HK-2 (cell line): ENCODE data around the gene SIX1.

Experiments
- DNase-seq: peaks from one replicate; pipeline ENCODE4 v3.0.0-alpha.2; 2018; ENCODE audit not compliant: unreplicated experiment

SIX1 gene

DNA sequence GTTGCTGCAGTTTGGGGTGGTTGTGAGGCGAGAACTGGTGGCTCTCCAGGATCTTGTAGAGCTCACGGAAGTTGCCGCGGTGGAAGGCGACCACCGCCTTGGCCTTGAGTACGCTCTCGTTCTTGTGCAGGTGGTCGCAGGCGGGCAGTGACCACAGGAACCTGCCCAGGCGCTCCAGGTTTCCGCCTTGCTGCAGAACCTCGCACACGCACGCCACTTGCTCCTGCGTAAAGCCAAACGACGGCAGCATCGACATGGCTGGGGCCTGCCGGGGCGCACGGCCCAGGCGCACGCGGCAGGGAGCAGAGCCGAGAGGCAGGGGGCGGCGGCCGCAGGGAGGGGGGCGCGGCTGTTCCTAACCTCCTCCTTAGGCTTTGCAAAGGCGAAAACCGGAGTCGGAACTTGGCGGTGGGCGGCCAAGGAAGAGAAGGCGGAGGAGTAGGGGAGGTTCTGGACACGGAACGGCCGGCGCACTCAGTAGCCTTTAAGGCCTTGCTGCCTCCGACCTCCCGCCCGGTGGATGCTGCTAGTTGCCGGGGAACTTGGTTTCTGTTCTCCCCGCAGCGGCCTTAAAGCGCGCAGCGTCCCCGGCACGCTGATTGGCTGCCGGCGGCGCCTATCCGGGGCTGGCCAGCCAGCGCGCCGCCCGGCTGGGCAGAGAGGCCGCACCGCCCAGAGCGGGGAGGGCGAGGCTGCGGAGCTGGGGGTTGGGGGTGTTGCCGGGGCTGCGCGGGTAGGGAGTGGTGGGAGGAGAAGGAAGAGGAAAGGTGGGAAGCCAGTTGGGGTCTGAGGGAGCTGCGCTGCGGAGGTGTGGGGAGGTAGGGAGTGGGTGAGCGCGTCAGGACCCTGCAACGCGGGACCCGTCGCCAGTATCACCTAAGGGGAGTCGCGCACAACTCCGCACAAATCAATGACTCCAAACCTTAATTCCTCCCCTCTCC is at the start of gene SIX1:
Gene SIX1 (minus strand): TSS at position 544 of the 941 bp plus-strand sequence. CDS start 288 bp downstream, at position 256.
- peak; percentile 86 for DNase-seq

DNA sequence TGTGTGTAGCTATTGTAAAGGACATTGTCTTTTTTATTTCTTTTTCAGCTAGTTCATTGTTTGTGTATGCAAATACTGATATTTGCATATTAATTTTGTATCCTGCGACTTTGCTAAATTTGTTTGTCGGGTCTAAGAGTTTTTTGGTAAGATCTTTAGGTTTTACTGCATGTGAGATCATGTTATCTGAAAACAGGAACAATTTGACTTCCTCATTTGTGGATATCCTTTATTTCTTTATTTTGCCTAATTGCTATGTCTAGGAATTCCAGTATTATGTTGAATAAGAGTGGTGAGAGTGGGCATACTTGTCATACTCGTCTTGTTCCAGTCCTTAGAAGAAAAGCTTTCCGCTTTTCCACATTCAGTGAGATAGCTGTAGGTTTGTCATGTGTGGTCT is 46.0 kb upstream of the SIX1 start:
- DNase-seq = no peak

DNA sequence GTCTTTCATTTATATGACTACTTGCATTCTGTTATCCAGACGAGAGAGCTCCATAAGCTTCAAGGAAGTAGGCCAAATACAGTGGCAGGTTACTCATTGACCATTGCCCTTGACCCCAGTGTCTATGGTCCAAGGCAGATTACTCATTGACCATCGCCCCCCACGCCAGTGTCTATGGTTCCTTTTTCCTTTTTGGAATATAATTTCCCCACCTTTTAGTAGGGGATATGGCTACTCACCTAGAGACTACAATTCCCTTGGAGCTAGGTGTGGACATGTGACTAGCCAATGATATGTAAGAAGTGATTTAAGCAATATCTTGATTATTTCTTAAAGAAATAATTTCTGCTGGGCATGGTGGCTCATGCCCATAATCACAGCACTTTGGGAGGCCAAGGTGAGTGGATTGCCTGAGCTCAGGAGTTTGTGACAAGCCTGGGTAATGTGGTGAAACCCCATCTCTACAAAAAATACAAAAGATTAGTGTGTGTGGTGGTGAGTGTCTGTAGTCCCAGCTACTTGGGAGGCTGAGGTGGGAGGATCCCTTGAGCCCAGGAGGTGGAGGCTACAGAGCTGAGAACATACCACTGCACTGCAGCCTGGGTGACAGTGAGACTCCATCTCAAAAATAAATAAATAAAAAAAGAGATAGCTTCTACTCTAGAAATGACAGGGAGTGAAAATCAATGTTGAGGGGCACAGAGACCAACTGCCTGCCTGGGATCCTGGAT is 42.3 kb upstream of the SIX1 start:
- DNase-seq = no peak

DNA sequence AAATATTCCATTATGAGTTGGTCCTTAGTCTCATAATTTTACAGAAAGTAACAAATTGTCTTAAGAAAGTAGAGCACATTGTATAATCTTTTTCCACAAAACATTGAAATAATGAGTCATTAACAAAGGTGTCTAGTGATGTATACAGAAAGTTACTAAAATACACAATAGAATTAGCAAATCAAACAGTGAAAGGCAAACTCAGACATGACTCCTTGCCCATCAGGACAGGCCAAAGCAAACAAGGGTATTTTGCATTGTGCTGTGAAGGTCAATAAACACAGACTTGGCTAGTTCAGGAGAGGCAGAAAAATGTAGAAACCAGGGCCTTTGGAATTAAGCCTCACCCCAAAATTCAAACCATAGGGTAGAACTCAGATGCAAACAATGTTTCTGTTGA is 37.6 kb upstream of the SIX1 start:
- DNase-seq = no peak

DNA sequence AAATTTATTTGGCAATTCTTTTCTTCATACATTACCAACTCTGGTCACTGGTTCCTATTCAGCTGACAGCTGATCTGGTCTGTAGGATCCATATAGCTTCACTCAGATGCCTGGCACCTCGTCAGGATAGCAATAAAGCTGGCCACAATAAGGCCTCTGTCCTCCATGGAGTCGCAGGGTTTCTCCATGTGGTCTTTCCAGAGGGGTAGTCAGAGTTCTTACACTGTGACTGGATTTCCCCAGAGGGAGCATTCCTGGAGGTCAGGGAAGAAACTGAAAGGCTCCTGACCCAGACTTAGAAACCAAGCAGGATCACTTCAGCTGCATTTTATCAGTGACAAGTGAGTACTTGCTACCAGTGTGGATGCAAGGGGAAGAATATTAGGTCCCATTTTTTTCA is 34.9 kb upstream of the SIX1 start:
- DNase-seq = no peak

DNA sequence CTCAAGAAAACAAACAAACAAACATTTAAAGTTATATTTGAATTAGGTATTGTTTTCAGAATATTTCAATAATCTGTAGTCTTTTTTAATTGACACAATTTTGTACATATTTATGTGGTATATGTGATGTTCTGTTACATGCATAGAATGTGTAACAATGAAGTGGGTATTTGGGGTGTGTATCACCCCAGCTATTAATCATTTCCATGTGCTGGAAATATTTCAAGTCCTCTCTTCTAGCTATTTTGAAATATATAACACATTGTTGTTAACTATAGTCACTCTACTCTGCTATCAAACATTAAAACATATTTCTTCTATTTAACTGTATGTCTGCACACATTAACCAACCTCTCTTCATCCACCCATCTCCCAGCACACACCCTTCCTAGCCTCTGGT is 32.0 kb upstream of the SIX1 start:
- DNase-seq = no peak

DNA sequence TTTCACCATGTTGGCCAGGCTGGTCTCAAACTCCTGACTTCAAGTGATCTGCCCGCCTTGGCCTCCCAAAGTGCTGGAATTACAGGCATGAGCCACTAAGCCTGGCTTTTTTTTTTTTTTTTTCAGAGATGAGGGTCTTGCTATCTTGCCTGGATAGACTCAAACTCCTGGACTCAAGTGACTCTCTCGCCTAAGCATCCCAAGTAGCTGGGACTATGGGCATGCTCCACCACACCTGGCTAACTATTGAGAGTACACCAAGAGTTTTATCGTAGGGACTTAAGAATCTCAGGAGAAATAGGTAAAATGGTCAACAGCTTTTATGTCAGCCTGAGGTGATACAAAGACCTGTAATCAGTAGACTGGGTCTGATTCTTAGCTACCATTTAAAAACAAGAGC is 31.2 kb upstream of the SIX1 start:
- DNase-seq = no peak

DNA sequence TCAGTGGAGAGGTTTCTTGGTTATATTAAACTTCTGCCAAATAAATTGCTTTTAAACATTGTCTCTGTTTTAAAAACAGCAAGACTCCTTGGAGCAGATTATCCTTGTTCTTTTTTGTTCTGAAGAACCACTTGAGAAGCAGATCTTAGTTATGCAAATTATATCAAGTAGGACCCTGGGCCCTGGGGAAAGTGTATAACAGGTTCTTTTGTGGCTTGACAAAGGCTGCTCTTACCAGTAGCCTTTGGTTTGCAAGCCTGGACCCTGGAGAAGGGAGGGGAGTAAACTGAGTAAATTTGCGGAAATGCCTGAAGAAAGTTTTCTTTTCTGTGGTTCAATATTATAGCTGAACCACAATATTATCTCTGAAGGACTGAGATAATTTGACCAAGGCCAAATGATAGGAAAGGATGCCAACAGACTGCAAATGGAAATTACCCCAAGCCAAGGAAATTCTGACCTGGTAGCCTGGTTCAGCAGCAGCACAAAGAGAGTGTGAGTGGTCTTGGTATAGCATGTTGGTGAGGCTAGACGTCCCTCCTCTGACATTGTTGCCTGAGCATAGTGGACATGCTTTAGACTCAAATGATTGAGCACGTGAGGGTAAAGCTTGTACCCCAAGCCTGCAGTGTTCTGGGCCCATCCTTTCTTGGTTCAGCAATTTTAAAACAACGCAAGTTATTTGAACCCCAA is 30.4 kb upstream of the SIX1 start:
- DNase-seq = no peak

DNA sequence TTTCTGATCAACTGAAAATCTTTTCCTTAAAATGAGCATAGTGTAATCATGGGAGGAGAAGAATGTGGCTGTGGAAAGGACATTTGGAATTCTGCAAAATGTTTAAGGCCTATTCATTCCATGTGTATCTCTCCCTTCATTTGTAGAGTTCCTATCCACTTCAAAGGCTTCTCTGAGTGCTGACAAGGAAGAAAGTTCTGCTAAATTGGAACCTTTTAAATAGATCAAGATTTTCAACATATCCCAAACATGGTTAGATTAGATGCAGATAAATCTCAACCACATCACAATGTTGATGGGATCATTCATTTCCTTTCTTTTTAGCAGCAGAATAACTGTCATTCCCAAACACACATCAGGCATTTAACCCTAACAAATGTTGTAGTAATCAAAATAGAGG is 28.4 kb upstream of the SIX1 start:
- no peak for DNase-seq

DNA sequence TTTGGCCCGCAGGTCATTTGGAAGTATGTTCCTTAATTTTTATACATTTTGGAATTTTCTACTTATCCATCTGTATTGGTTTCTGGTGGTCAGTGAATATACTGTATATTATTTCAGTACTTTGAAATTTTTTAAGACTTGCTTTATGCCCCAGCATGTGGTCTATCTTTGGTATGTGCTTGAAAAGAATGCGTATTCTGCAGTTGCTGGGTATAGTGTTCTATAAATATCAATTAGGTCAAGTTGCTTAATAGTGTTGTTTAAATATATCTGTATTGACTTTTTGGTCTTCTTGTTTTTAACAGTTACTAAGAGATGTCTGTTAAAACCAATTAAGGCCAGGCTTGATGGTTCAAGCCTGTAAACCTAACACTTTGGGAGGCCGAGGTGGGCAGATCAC is 21.7 kb upstream of the SIX1 start:
- no peak for DNase-seq

DNA sequence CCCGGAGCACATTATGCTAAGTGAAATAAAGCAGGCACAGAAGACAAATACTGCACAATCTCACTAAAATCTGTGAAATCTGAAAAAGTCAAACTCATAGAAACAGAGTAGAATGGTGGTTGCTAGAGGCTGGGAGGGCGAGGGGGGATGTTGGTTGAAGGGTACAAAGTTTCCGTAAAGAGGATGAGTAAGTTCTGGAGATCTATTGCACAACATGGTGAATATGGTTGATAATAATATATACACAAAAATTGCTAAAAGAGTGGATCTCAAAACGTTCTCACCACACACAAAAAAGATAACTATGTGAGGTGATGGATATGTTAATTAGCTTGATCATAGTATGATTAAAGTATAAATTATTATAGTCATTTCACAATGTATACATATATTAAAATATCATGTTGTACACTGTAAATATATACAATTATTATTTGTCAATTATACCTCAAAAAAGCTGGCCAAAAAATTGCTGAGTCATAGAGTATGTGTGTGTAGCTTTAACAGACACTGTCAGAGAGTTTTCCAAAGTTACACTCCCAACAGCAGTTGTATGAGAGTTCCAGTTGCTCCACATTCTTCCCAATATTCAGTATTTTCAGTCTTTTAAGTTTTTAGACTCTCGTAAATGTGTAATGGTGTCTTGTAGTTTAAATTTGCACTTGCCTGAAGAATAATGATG is 19.3 kb upstream of the SIX1 start:
- DNase-seq = no peak

DNA sequence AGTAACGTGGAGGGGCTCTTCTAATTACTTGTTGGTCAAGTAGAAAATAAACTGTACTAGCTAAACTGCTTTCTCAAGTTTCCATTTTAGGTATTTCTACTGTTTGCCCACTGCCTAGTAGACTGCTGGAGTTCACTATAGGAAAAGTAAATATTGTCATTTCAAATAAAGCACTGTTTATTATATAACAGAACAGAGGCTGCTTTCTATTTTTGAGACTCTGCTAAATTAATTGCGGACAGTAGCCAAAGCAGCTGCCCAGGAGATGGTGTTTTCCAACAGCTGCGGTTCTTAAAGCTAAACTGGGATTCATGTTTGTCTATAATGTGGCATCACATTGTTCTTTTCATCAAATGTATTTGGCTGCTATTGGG is 15.9 kb upstream of the SIX1 start:
- DNase-seq = no peak

DNA sequence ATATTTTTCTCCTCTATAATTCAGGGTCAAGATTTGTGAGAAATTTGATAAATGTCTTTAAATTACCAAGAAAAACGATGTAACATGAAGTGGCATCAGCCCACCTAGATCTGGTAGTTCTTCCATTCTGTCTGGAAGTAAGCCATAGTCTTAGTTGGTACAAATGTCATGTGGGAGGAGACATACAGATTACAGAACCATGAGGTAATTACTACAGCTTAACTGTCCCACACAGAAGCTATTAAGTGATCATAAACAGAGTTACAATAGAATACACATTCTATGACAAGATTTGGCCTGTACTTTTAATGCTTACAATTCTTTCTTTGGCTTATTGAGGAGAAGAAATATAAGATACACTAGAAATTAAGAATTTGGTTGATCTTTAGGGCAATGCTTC is 13.7 kb upstream of the SIX1 start:
- DNase-seq = no peak

DNA sequence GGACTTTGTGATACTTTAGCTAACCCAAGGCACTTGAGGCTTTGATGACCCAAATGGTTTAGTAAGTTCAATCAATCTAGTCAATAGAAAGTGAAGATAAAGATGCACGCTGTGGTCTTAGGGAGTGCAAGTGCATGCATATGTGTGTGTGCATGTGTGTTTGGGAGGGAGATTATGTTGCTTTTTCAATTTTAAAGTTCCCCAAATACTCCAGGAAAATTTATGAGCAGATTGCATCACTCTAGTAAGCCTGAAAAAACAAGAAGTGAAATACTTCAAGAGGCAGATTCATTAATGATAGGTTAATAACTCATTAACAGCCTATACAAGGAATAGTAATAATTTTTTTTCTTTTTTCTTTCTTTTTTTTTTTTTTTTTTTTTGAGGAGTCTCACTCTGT is 12.4 kb upstream of the SIX1 start:
- DNase-seq = no peak

DNA sequence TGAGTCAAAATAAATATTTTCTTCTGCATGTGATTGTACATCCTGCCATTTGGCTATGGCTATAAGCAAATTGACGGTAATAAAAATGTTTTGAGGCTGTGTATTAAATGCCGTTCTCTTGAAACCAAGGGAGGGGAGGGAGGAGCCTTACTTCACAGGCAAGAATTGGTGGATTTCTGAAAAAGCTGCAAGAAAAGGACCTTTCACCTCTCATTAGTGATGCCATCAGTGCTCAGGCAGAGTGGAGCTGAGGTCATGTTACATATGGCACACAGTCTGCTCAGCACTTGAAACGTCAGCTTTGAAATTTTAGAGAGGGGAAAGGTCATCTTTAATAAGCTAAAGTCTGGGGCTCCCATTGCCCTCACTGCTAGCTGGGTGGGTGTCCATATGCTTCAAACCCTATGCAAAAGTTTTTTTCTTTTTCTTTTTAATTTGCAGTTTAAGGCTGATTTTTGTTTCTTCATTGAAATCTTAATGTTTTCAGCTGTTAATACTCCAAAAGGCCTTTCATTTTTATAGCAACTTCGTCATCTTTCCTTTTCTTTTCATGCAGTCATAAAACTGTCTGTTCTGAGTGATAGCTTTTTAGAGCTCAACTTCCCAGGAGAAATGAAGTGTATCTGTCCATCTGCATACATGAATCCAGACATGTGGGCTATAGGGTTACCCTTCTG is 9.8 kb upstream of the SIX1 start:
- DNase-seq = no peak

DNA sequence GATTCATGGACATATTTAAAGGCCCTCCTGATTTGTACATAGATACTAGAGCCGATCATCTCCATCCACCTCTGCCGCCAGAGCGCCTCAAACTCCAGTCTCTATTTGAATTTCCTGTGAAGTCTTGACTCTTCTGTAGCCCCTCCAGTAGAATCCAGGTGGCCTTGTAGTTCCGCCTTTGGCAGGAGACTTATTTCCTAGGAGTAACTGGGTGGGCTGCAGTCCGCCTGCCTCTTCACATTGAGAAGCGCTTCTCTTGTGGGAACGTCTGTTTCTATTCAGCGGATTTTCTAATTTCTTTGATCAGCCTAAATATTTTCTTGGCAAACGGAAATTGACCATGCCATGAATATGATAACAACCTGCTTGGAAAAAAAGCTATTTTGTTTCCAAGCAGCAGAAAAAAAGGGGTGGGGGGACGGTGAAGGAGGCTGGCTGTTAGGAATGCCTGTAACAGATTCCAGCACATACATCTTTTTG is 9.0 kb upstream of the SIX1 start:
- DNase-seq = no peak

DNA sequence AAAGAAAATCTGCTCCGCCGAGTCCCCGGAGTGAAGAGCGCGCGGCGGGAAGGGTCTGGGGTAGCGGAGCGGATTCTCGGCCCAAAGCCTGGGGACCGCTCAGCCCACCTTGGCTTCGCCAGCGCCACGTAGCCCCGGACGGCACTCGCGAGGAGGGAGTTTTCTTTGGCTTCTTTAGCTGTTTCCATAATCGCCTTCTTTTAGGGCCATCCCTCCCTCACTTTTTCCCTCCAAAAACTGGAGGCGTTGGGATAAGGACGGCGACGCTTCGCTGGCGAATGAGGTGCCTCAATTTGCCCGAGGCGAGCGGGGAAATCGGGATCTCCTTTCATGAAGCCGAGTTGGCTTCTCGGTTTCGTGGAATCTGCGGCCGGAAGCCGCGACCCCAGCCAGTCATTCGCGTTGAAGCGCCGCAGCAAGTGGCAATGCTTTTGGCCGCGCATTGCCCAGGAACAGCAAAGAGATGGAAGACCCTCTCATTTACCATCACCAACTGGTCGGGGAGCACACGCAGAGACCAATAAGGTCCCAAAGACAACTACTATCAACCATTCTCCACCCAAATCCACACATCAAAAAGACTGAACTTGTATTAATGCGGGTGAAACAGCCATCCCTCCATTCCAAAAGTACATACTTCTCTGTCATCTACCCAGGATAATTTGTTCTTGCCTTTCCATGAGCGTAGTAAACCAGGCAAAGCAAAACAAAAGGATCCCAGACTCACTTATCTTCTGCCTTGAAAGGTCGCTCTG is 8.4 kb upstream of the SIX1 start:
- DNase-seq = no peak

DNA sequence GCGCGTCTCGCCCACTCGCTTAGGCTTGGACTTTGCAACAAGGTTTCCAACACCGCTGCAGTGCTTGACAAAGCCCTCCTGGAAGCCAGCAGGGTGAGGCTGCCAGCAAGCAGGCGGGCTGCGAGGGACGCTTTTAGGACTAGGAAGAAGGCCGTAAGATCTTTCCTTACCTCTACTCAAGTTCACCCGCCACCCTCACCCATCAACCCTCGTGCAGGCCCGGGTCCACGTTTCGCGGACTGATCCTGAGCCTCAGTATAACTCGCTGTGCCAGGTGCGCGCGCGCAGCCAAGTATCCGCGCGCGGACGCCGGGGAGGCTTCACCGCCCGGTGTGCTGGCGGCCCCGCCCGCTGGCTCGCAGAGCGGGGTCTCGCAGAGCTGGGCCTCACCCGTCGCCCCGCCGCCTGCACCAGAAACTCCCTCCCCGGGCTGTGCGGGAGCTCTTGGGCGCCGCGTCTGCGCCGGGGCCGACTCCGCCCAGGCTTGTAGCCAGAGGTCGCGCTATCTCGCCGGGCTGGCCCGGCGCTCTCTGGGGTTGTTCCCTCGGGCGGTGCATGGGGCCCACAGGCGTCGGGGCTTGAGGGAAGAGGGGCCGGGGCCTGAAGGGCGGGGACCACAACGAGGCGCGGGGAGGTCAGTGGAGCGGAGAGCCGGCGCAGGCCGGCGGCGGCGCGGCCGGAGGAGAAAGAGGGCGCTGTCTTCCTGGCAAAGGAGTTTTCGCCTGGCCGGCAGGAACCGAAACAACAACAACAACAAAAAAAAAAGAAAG is 7.6 kb upstream of the SIX1 start:
- peak; percentile 67 for DNase-seq

DNA sequence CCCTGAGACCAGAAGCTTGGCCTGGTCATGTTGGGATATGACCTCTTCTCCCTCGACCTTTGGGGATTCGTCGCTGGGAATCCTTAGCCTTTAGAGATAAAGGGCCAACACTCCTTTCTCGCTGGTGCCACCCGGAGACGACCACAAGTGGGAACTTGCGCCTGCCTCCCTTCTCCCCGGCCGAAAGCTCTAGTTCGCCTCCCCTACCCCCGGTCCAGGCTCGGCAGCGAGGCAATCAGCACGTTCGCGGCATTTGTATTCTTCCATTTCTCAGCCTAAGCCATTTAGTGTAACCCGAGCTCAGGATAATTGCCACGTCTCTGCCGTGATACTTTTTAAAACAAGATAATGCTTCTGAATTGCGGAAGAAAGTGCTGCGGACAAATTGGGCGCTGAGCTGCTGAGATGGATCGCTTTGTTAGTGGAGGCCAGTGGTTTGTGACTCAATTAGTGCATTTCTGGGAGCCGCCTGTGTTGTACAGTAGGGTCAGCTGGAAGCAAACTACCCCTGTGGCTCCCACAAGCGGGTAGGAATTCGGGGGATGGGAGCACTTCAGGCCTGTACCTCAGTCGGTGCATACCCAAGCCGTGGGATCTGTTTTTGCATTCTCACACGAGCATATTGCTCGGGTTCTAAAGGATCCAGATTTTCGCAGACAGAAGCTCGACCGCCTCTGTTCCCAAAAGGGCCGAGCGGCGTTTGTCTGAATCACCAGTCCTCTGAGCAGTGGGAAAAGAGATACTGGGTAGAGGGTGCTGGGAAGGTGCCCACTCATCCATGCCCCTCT is 6.8 kb upstream of the SIX1 start:
- DNase-seq = no peak
